Naive B cell (primary cell): ENCODE data around the gene PPP2R3B. TPM values are rescaled to one million over a fixed set of nuclear protein-coding genes. Genes with fewer than 3 reads are reported as not detected.
A peak's percentile ranks its signal among the peaks of the same experiment; 100 is the strongest.
"Not testable (repeated sequence)": the region's sequence is repeated elsewhere in the genome, so short reads cannot be mapped to it uniquely, and the experiment has no call there.

Source experiments
- ATAC-seq, 2 donors: fragments of 150-1000 bp; cut with Tn5 transposase; 2 replicates each; pipeline ENCODE4 v1.10.0; 2021; ENCODE audit warnings: low read depth in 2 of 2, mild to moderate bottlenecking in 2 of 2, moderate library complexity in 2 of 2
- DNase-seq: peaks from one replicate; pipeline ENCODE4 v3.0.0; 2022
- H3K27ac Mint-ChIP-seq, 6 donors: one replicate each; pipeline ENCODE4 v1.8.0; 2020 to 2022; ENCODE audit warnings: mild to moderate bottlenecking in 6 of 6, mixed read lengths in 6 of 6, moderate library complexity in 5 of 6, inconsistent platforms in 2 of 6
- H3K27me3 Mint-ChIP-seq, 3 donors: one replicate each; pipeline ENCODE4 v1.8.0; 2021 to 2022; ENCODE audit warnings: mixed read lengths in 3 of 3, mild to moderate bottlenecking in 1 of 3
- H3K36me3 Mint-ChIP-seq, 2 donors: one replicate each; pipeline ENCODE4 v1.8.0; 2020 to 2022; ENCODE audit warnings: mixed read lengths in 2 of 2, inconsistent platforms in 1 of 2, mild to moderate bottlenecking in 1 of 2
- H3K4me1 Mint-ChIP-seq, 3 donors: one replicate each; pipeline ENCODE4 v1.8.0; 2020 to 2022; ENCODE audit warnings: mixed read lengths in 3 of 3, inconsistent platforms in 1 of 3, mild to moderate bottlenecking in 1 of 3, moderate library complexity in 1 of 3
- H3K4me3 Mint-ChIP-seq, 8 donors: one replicate each; pipeline ENCODE4 v1.8.0; 2020 to 2022; ENCODE audit warnings: mild to moderate bottlenecking in 8 of 8, mixed read lengths in 8 of 8, moderate library complexity in 8 of 8, inconsistent platforms in 2 of 8
- H3K9me3 Mint-ChIP-seq, 7 donors: one replicate each; pipeline ENCODE4 v1.8.0; 2020 to 2022; ENCODE audit warnings: mixed read lengths in 7 of 7, mild to moderate bottlenecking in 5 of 7, inconsistent platforms in 2 of 7, moderate library complexity in 1 of 7
- polyA plus RNA-seq, 6 donors: library from polyadenylated mRNA; unstranded; fragments of 300-500 nt; fragmentation: Illumina TruSeq; gene quantifications; one replicate each; pipeline ENCODE4 v1.2.3, GENCODE V29; 2021; ENCODE audit warnings: low read depth in 6 of 6

PPP2R3B gene
- polyA plus RNA-seq: 10 to 100 TPM in 4 of 6 donors, 1 to 10 TPM in 2; 8.3 to 17.4 (median 12.4) TPM

GRCh38 chrX:386768-387575 lies at the start of gene PPP2R3B:
Gene PPP2R3B (minus strand): TSS chrX:386907. CDS start chrX:386691, 216 bp downstream.
- peak; percentile 87 to 88 for ATAC-seq
- no peaks in the 10 kb centered on the region for H3K36me3 Mint-ChIP-seq
- peak; percentile 98 for DNase-seq
- H3K27ac Mint-ChIP-seq: peak within 1 kb of the TSS; percentile 97 to 100 (median 99)
- peaks cover 7 to 18% (median 18%) of the 10 kb centered on the region in 3 donors for H3K4me1 Mint-ChIP-seq
- H3K9me3 Mint-ChIP-seq: peaks cover 0 to 4% (median 0%) of the 10 kb centered on the region in 7 donors
- H3K27me3 Mint-ChIP-seq: no peaks in the 10 kb centered on the region
- H3K4me3 Mint-ChIP-seq: peak within 1 kb of the TSS; percentile 84 to 99 (median 94)

GRCh38 chrX:435536-436122 lies 48.9 kb upstream of the PPP2R3B start:
- no peak overlapping the region for H3K4me3 Mint-ChIP-seq
- peaks cover 5 to 22% of the 10 kb centered on the region in 2 donors for H3K36me3 Mint-ChIP-seq

GRCh38 chrX:434946-435345 lies 48.2 kb upstream of the PPP2R3B start:
- H3K36me3 Mint-ChIP-seq: peaks cover 5 to 21% of the 10 kb centered on the region in 2 donors
- no peak overlapping the region for H3K4me3 Mint-ChIP-seq
- peaks cover 10 to 22% (median 12%) of the 10 kb centered on the region in 3 donors for H3K4me1 Mint-ChIP-seq
- peaks cover 0 to 19% (median 5%) of the 10 kb centered on the region in 7 donors for H3K9me3 Mint-ChIP-seq
- ATAC-seq (no peak), DNase-seq (no peak)
- H3K27ac Mint-ChIP-seq: no peak overlapping the region
- H3K27me3 Mint-ChIP-seq: peaks cover 0 to 14% (median 11%) of the 10 kb centered on the region in 3 donors

More at GRCh38 chrX:435536-436122, 48.9 kb upstream of the PPP2R3B start:
- peaks cover 0 to 8% (median 5%) of the 10 kb centered on the region in 3 donors for H3K27me3 Mint-ChIP-seq
- peaks cover 0 to 26% (median 5%) of the 10 kb centered on the region in 7 donors for H3K9me3 Mint-ChIP-seq
- peaks cover 10 to 28% (median 12%) of the 10 kb centered on the region in 3 donors for H3K4me1 Mint-ChIP-seq
- H3K27ac Mint-ChIP-seq: no peak overlapping the region
- DNase-seq (no peak), ATAC-seq (no peak)

- no peak overlapping the region for H3K27ac Mint-ChIP-seq
- H3K4me3 Mint-ChIP-seq: no peak overlapping the region
- DNase-seq (no peak), ATAC-seq (no peak)
- H3K9me3 Mint-ChIP-seq: peaks cover 0 to 13% (median 5%) of the 10 kb centered on the region in 7 donors
- peaks cover 4 to 19% (median 16%) of the 10 kb centered on the region in 3 donors for H3K27me3 Mint-ChIP-seq
- H3K4me1 Mint-ChIP-seq: peaks cover 10 to 17% (median 12%) of the 10 kb centered on the region in 3 donors
- peaks cover 5 to 14% of the 10 kb centered on the region in 2 donors for H3K36me3 Mint-ChIP-seq
Measured at GRCh38 chrX:433771-434170, 47.1 kb upstream of the PPP2R3B start.

- ATAC-seq, H3K4me3 Mint-ChIP-seq, DNase-seq, H3K27ac Mint-ChIP-seq: not testable (repeated sequence)
- peaks cover 5 to 14% of the 10 kb centered on the region in 2 donors for H3K36me3 Mint-ChIP-seq
- H3K27me3 Mint-ChIP-seq: peaks cover 9 to 26% (median 24%) of the 10 kb centered on the region in 3 donors
- H3K4me1 Mint-ChIP-seq: peaks cover 17 to 19% (median 19%) of the 10 kb centered on the region in 3 donors
- H3K9me3 Mint-ChIP-seq: peaks cover 0 to 13% (median 5%) of the 10 kb centered on the region in 7 donors
Measured at GRCh38 chrX:432666-433065, 46.0 kb upstream of the PPP2R3B start.

GRCh38 chrX:431492-432111 lies 44.9 kb upstream of the PPP2R3B start:
- H3K4me3 Mint-ChIP-seq: no peak overlapping the region
- H3K36me3 Mint-ChIP-seq: peaks cover 5 to 14% of the 10 kb centered on the region in 2 donors
- peaks cover 0 to 10% (median 1%) of the 10 kb centered on the region in 7 donors for H3K9me3 Mint-ChIP-seq
- DNase-seq (no peak), ATAC-seq (no peak)
- peak overlapping the region in 1 of 6 donors; percentile 1 for H3K27ac Mint-ChIP-seq
- H3K27me3 Mint-ChIP-seq: peaks cover 9 to 30% (median 28%) of the 10 kb centered on the region in 3 donors
- peaks cover 10 to 15% (median 12%) of the 10 kb centered on the region in 3 donors for H3K4me1 Mint-ChIP-seq

- Mint-ChIP-seq H3K4me3 (no peak overlapping the region), H3K4me1 (peaks cover 5 to 10% (median 7%) of the 10 kb centered on the region in 3 donors), H3K27ac (no peak overlapping the region), H3K9me3 (peaks cover 0 to 4% (median 1%) of the 10 kb centered on the region in 7 donors), H3K36me3 (peaks cover 0 to 14% of the 10 kb centered on the region in 2 donors), H3K27me3 (peaks cover 9 to 34% (median 31%) of the 10 kb centered on the region in 3 donors)
- ATAC-seq (no peak), DNase-seq (no peak)
Measured at GRCh38 chrX:431056-431455, 44.3 kb upstream of the PPP2R3B start.

GRCh38 chrX:429266-429825 lies 42.6 kb upstream of the PPP2R3B start:
- H3K36me3 Mint-ChIP-seq: peaks cover 0 to 14% of the 10 kb centered on the region in 2 donors

GRCh38 chrX:427812-428725 lies 41.4 kb upstream of the PPP2R3B start:
- Mint-ChIP-seq H3K36me3 (peaks cover 0 to 6% of the 10 kb centered on the region in 2 donors), H3K27ac (no peak overlapping the region), H3K4me3 (peak overlapping the region in 6 of 8 donors; percentile 21 to 66 (median 52)), H3K27me3 (peaks cover 9 to 47% (median 23%) of the 10 kb centered on the region in 3 donors), H3K9me3 (peaks cover 0 to 1% (median 0%) of the 10 kb centered on the region in 7 donors), H3K4me1 (peaks cover 0 to 9% (median 7%) of the 10 kb centered on the region in 3 donors)
- ATAC-seq: no peak
- DNase-seq: no peak

More at GRCh38 chrX:429266-429825, 42.6 kb upstream of the PPP2R3B start:
- Mint-ChIP-seq H3K27me3 (peaks cover 9 to 39% (median 31%) of the 10 kb centered on the region in 3 donors), H3K4me1 (peaks cover 4 to 9% (median 7%) of the 10 kb centered on the region in 3 donors), H3K27ac (peak overlapping the region in 1 of 6 donors; percentile 44), H3K4me3 (no peak overlapping the region), H3K9me3 (peaks cover 0 to 4% (median 1%) of the 10 kb centered on the region in 7 donors)
- DNase-seq: no peak
- ATAC-seq: no peak

- peaks cover 9 to 47% (median 23%) of the 10 kb centered on the region in 3 donors for H3K27me3 Mint-ChIP-seq
- ATAC-seq (no peak), DNase-seq (no peak)
- H3K4me3 Mint-ChIP-seq: no peak overlapping the region
- peaks cover 0 to 12% (median 11%) of the 10 kb centered on the region in 3 donors for H3K4me1 Mint-ChIP-seq
- H3K27ac Mint-ChIP-seq: peak overlapping the region in 1 of 6 donors; percentile 20
- H3K36me3 Mint-ChIP-seq: peaks cover 0 to 6% of the 10 kb centered on the region in 2 donors
- H3K9me3 Mint-ChIP-seq: peaks cover 0 to 2% (median 0%) of the 10 kb centered on the region in 7 donors
Measured at GRCh38 chrX:426881-427280, 40.2 kb upstream of the PPP2R3B start.

- H3K36me3 Mint-ChIP-seq: peaks cover 0 to 1% of the 10 kb centered on the region in 2 donors
- no peak overlapping the region for H3K4me3 Mint-ChIP-seq
- no peak overlapping the region for H3K27ac Mint-ChIP-seq
- ATAC-seq (no peak), DNase-seq (no peak)
- peaks cover 0 to 12% (median 11%) of the 10 kb centered on the region in 3 donors for H3K4me1 Mint-ChIP-seq
- peaks cover 0 to 2% (median 0%) of the 10 kb centered on the region in 7 donors for H3K9me3 Mint-ChIP-seq
- peaks cover 9 to 41% (median 17%) of the 10 kb centered on the region in 3 donors for H3K27me3 Mint-ChIP-seq
Measured at GRCh38 chrX:425056-425455, 38.3 kb upstream of the PPP2R3B start.
